ENCODE measurements around the gene PDCD7.
"Not testable (repeated sequence)": the region's sequence is repeated elsewhere in the genome, so short reads cannot be mapped to it uniquely, and the experiment has no call there.

PDCD7 gene

GRCh38 chr15:65077291-65077980 is 56.2 kb downstream of the PDCD7 start:
- DNase-seq, result no peak
- ATAC-seq (ENCODE audit: insufficient read depth, low read depth), result no peak
- Histone ChIP-seq H3K36me3 (ENCODE audit: insufficient read depth, low read length) (no peaks in the 10 kb centered on the region), H3K4me3 (ENCODE audit: low read depth in 1 of 2, low read length in 2 of 2) (no peak overlapping the region), H3K9me3 (ENCODE audit: insufficient read depth, low read length, severe bottlenecking) (no peaks in the 10 kb centered on the region), H3K27me3 (ENCODE audit: insufficient read depth, low read length, poor library complexity) (no peaks in the 10 kb centered on the region), H3K79me2 (ENCODE audit: insufficient read depth, low read length) (no peaks in the 10 kb centered on the region), H3K27ac (ENCODE audit: low read length) (no peak overlapping the region), H3K4me1 (ENCODE audit: insufficient read depth, low read length) (peaks cover 7% of the 10 kb centered on the region), H2AFZ (ENCODE audit: low read depth, low read length) (no peak overlapping the region), H3K4me2 (ENCODE audit: insufficient read depth, low read length) (no peak overlapping the region), H4K20me1 (ENCODE audit: insufficient read depth, low read length) (no peaks in the 10 kb centered on the region), H3K9ac (ENCODE audit: low read depth, low read length) (no peak overlapping the region)
- TF ChIP-seq CTCF (IDR thresholded peaks at IDR 0.05; ENCODE audit: borderline replicate concordance, extremely low read depth, low read length, poor library complexity, severe bottlenecking) (no peak), EZH2 (IDR thresholded peaks at IDR 0.05; ENCODE audit: borderline replicate concordance, low read depth, low read length, severe bottlenecking) (no peak)

- Histone ChIP-seq H3K36me3 (ENCODE audit: insufficient read depth, low read length) (no peaks in the 10 kb centered on the region), H3K79me2 (ENCODE audit: insufficient read depth, low read length) (no peaks in the 10 kb centered on the region), H3K4me3 (ENCODE audit: low read depth in 1 of 2, low read length in 2 of 2) (no peak within 1 kb of the TSS), H4K20me1 (ENCODE audit: insufficient read depth, low read length) (no peaks in the 10 kb centered on the region), H3K27ac (ENCODE audit: low read length) (no peak within 1 kb of the TSS), H3K4me2 (ENCODE audit: insufficient read depth, low read length) (no peak within 1 kb of the TSS), H2AFZ (ENCODE audit: low read depth, low read length) (no peak within 1 kb of the TSS), H3K4me1 (ENCODE audit: insufficient read depth, low read length) (no peaks in the 10 kb centered on the region), H3K9ac (ENCODE audit: low read depth, low read length) (no peak within 1 kb of the TSS), H3K27me3 (ENCODE audit: insufficient read depth, low read length, poor library complexity) (no peaks in the 10 kb centered on the region), H3K9me3 (ENCODE audit: insufficient read depth, low read length, severe bottlenecking) (no peaks in the 10 kb centered on the region)
- TF ChIP-seq EZH2 (IDR thresholded peaks at IDR 0.05; ENCODE audit: borderline replicate concordance, low read depth, low read length, severe bottlenecking) (no peak), CTCF (IDR thresholded peaks at IDR 0.05; ENCODE audit: borderline replicate concordance, extremely low read depth, low read length, poor library complexity, severe bottlenecking) (no peak)
- ATAC-seq (ENCODE audit: insufficient read depth, low read depth) (no peak), DNase-seq (no peak)
Observed at GRCh38 chr15:65076486-65077290, 56.9 kb downstream of the PDCD7 start, which contains the start of gene KBTBD13. Gene KBTBD13, plus strand, starts transcription at chr15:65076746. Its CDS starts 70 bp downstream, at chr15:65076816.

GRCh38 chr15:65075607-65076395 is 57.8 kb downstream of the PDCD7 start:
- H3K4me1 ChIP-seq (ENCODE audit: insufficient read depth, low read length); H3K9ac ChIP-seq (ENCODE audit: low read depth, low read length); H3K4me3 ChIP-seq (ENCODE audit: low read depth in 1 of 2, low read length in 2 of 2); H2AFZ ChIP-seq (ENCODE audit: low read depth, low read length); H3K27ac ChIP-seq (ENCODE audit: low read length); DNase-seq; H4K20me1 ChIP-seq (ENCODE audit: insufficient read depth, low read length); H3K4me2 ChIP-seq (ENCODE audit: insufficient read depth, low read length); H3K9me3 ChIP-seq (ENCODE audit: insufficient read depth, low read length, severe bottlenecking); H3K79me2 ChIP-seq (ENCODE audit: insufficient read depth, low read length); H3K36me3 ChIP-seq (ENCODE audit: insufficient read depth, low read length); ATAC-seq (ENCODE audit: insufficient read depth, low read depth); H3K27me3 ChIP-seq (ENCODE audit: insufficient read depth, low read length, poor library complexity): not testable (repeated sequence)

GRCh38 chr15:65074946-65075345 is 58.7 kb downstream of the PDCD7 start:
- not testable (repeated sequence) for H2AFZ ChIP-seq (ENCODE audit: low read depth, low read length); H3K4me3 ChIP-seq (ENCODE audit: low read depth in 1 of 2, low read length in 2 of 2); ATAC-seq (ENCODE audit: insufficient read depth, low read depth); H3K9me3 ChIP-seq (ENCODE audit: insufficient read depth, low read length, severe bottlenecking); H3K9ac ChIP-seq (ENCODE audit: low read depth, low read length); H3K79me2 ChIP-seq (ENCODE audit: insufficient read depth, low read length); H3K27me3 ChIP-seq (ENCODE audit: insufficient read depth, low read length, poor library complexity); H3K36me3 ChIP-seq (ENCODE audit: insufficient read depth, low read length); H3K4me1 ChIP-seq (ENCODE audit: insufficient read depth, low read length); H4K20me1 ChIP-seq (ENCODE audit: insufficient read depth, low read length); H3K27ac ChIP-seq (ENCODE audit: low read length); H3K4me2 ChIP-seq (ENCODE audit: insufficient read depth, low read length); DNase-seq
